Esophagus squamous epithelium (tissue), 5 donors: ENCODE data around the gene WNT9A. TPM values are rescaled to one million over a fixed set of nuclear protein-coding genes. Genes with fewer than 3 reads are reported as not detected.

Experiments
- DNase-seq: peaks from one replicate; lab custom pipeline; 2025; lab: John Stamatoyannopoulos, UW
- H3K27ac ChIP-seq, 4 donors: fragments of 200-600 bp; sonication (generic); one replicate each; pipeline ENCODE4 v1.5.1; 2016 to 2019; ENCODE audit warnings: mild to moderate bottlenecking in 1 of 4
- H3K27me3 ChIP-seq, 4 donors: fragments of 200-600 bp; sonication (generic); 1 replicate in 3 of 4; 2 replicates in 1 of 4; pipeline versions ENCODE4 v1.5.1 to v1.6.0; 2017 to 2021; ENCODE audit warnings: antibody characterized with exemption in 1 of 4
- H3K36me3 ChIP-seq, 3 donors: fragments of 200-600 bp; sonication (generic); one replicate each; pipeline ENCODE4 v1.5.1; 2016 to 2019
- H3K4me1 ChIP-seq, 3 donors: fragments of 200-600 bp; sonication (generic); one replicate each; pipeline ENCODE4 v1.5.1; 2017 to 2019
- H3K4me3 ChIP-seq, 4 donors: fragments of 200-600 bp; sonication (generic); 1 replicate in 3 of 4; 2 replicates in 1 of 4; pipeline ENCODE4 v1.5.1; 2016 to 2019; ENCODE audit warnings: mild to moderate bottlenecking in 2 of 4, moderate library complexity in 1 of 4
- H3K9me3 ChIP-seq, 3 donors: fragments of 200-600 bp; sonication (generic); one replicate each; pipeline ENCODE4 v1.5.1; 2016 to 2019
- POLR2A ChIP-seq, 4 donors: fragments of 450-650 bp; IDR thresholded peaks; one replicate each; pipeline ENCODE4 v1.6.1; 2017; ENCODE audit warnings: antibody characterized with exemption in 4 of 4, mild to moderate bottlenecking in 4 of 4, moderate library complexity in 3 of 4
- WGBS, 2 donors: methylation state at CpG; one replicate each; pipeline ENCODE4 v1.1.5; 2018; 5-methylcytosine and 5-hydroxymethylcytosine counted together
- intact Hi-C: fragments of 100-400 bp; cut with DNase I; formaldehyde crosslinking; loops from one replicate; pipeline ENCODE4 v1.15.0; 2022
- total RNA-seq, 4 donors: library from RNA; depleted of rRNA; stranded (reverse); fragments of >200 nt; gene quantifications; one replicate each; pipeline ENCODE4 v1.1.0, GENCODE V29; 2016
- TF ChIP-seq, protein P1 (sequence below), 6 experiments: fragments of 450-650 bp in 4 of 6; fragments of 200-600 bp in 2 of 6; sonication (generic) in 2 of 6; IDR thresholded peaks; one replicate each; pipeline ENCODE4 v1.5.1; 2016 to 2019; ENCODE audit warnings: antibody characterized with exemption in 6 of 6, mild to moderate bottlenecking in 4 of 6, moderate library complexity in 4 of 6
- donor health status: DM: yes; HTN: yes; CAD: no.

Gene WNT9A
- total RNA-seq, 4 donors from 2014 or later: 1.7 to 5.9 (median 2.8) TPM

DNA sequence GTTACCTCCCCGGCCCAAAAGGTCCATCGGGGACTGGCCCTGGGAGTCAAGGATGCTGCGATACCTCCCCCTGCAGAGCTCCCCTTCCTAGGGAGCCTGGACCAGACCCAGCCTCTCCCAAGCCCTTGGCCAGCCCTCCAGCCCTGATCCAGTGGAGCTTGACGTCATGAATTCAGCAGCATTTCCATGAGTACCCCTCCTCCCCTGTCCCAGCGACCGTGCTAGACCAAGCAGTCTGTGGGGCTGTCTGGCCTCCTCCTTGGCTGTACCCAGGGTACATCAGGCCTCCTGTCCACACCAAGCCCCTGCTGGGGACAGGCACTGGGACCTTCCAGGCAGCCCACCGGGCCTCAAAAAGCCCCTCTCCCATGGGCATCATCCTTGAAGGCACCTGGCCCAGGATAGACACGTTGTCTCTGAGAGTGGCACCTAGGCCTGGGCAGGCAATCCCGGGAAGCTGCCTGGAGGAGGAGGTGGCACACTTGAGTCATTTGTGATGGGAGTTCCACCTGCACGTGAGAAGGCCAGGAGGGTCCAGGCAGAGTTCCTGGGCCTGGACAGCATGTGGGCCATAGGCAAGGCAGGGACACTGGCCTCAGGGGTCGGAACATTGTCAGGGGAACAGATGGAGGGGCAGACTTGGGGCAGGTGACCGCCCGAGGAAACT, 46.4 kb downstream of the WNT9A start:
- Histone ChIP-seq H3K4me3 (no peak overlapping the region), H3K27ac (no peak overlapping the region), H3K9me3 (no peaks in the 10 kb centered on the region), H3K4me1 (peaks cover 0 to 5% (median 0%) of the 10 kb centered on the region in 3 donors), H3K36me3 (no peaks in the 10 kb centered on the region), H3K27me3 (no peaks in the 10 kb centered on the region)
- 92 to 93% methylated on average over 8 to 9 of the region's 13 CpGs for WGBS, 2 donors
- TF ChIP-seq POLR2A (IDR thresholded peaks at IDR 0.05): no peak
- TF ChIP-seq, protein P1, sequence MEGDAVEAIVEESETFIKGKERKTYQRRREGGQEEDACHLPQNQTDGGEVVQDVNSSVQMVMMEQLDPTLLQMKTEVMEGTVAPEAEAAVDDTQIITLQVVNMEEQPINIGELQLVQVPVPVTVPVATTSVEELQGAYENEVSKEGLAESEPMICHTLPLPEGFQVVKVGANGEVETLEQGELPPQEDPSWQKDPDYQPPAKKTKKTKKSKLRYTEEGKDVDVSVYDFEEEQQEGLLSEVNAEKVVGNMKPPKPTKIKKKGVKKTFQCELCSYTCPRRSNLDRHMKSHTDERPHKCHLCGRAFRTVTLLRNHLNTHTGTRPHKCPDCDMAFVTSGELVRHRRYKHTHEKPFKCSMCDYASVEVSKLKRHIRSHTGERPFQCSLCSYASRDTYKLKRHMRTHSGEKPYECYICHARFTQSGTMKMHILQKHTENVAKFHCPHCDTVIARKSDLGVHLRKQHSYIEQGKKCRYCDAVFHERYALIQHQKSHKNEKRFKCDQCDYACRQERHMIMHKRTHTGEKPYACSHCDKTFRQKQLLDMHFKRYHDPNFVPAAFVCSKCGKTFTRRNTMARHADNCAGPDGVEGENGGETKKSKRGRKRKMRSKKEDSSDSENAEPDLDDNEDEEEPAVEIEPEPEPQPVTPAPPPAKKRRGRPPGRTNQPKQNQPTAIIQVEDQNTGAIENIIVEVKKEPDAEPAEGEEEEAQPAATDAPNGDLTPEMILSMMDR (IDR thresholded peaks at IDR 0.05): no peak
- no peak for DNase-seq
- intact Hi-C loops: no loop called here

DNA sequence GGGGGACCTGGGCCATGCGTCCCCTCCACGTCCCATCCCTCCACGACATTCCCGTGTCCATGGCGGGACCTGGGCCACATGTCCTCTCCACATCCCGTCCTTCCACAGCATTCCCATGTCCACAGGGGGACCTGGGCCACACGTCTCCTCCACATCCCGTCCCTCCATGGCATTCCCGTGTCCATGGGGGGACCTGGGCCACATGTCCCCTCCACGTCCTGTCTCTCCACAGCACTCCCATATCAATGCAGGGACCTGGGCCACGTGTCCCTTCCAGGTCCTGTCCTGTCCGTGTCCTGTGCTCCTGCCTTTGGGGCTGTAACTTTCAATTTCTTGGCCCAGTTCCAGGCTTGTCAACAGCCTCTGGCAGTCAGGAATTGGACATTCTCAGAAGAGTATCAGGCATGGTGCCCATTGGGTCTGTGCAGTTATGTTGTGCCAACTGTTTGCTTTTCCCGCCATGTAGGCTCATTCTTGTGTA, 47.1 kb downstream of the WNT9A start:
- intact Hi-C loops: no loop called here
- no peak for DNase-seq
- 72 to 81% methylated on average over 12 of the region's 13 CpGs for WGBS, 2 donors
- H3K4me1 ChIP-seq: peaks cover 0 to 12% (median 0%) of the 10 kb centered on the region in 3 donors
- H3K27ac ChIP-seq: no peak overlapping the region
- no peak overlapping the region for H3K4me3 ChIP-seq
- no peaks in the 10 kb centered on the region for H3K36me3 ChIP-seq
- TF ChIP-seq, protein P1 (IDR thresholded peaks at IDR 0.05): no peak
- TF ChIP-seq POLR2A (IDR thresholded peaks at IDR 0.05): no peak
- H3K27me3 ChIP-seq: no peaks in the 10 kb centered on the region
- H3K9me3 ChIP-seq: no peaks in the 10 kb centered on the region

DNA sequence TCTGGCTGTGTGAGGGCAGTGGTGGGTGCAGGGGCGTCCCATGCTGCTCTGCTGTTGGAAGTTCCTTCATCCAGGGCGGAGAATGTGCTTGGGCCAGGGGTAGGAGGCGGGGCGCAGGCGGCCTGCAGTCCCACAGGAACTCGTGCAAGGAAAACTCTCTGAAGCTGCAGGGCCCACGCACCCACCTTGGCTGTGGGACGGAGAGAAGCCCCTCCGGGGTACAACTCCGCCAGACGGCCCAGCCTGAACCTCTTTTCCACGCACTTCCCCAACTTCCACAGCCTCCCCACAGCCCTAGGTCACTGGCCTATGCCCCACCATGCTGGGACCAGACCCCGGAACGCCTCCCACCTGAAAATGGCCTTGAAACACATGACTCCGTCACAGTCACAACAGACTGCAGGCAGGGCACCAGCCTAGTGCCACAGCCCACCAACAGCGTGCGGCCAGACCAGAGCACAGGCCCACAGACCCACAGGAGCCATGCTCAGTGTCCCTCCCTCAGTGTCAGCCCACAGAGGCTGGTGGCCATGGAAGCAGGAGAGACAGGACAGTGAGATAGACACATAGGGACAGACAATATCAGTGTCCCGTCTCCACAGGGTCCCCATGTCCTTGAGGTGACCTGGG, 47.8 kb downstream of the WNT9A start:
- no peak for DNase-seq
- H3K4me1 ChIP-seq: peaks cover 0 to 12% (median 0%) of the 10 kb centered on the region in 3 donors

DNA sequence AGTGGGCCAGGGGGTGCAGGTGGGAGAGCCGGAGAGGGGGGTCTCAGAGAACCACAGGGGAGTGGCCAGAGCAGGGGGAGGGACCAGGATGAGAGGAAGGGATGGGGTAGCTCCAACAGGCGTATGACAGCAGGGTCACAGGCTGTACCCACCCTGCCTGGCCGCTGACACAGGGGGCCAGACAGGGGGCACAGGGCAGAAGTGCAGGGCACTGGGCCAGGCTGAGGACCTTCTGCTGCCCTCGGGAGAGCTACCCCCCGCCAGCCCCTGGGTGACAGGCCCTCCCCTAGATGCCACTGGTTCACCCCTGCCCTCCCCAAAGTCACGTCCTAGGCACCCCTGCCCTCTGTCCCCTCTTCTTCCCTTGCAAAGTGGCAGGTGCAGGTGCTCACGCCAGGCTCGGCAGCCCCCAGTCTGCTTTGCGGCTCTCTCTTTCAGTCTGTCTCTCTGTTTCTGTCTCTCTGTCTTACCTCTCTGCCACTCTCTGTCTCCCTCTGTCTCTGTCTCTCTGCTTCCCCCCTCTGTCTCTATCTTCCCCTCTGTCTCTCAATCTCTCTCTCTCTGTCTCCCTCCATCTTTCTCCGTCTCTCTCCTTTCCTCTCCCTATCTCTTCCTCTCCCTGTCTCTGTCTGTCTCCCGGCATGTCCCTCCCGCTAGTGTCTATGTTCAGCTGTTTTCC, 48.5 kb downstream of the WNT9A start:
- TF ChIP-seq POLR2A (IDR thresholded peaks at IDR 0.05): no peak
- TF ChIP-seq, protein P1 (IDR thresholded peaks at IDR 0.05): no peak
- 64 to 75% methylated on average over 10 to 12 of the region's 12 CpGs for WGBS, 2 donors
- Histone ChIP-seq H3K9me3 (no peaks in the 10 kb centered on the region), H3K36me3 (no peaks in the 10 kb centered on the region), H3K4me1 (peaks cover 0 to 12% (median 0%) of the 10 kb centered on the region in 3 donors), H3K27ac (no peak overlapping the region), H3K4me3 (no peak overlapping the region), H3K27me3 (no peaks in the 10 kb centered on the region)
- intact Hi-C loops: no loop called here
- no peak for DNase-seq

More for the DNA sequence above, 47.8 kb downstream of the WNT9A start:
- Histone ChIP-seq H3K27me3 (no peaks in the 10 kb centered on the region), H3K9me3 (no peaks in the 10 kb centered on the region), H3K27ac (no peak overlapping the region), H3K4me3 (no peak overlapping the region), H3K36me3 (no peaks in the 10 kb centered on the region)
- intact Hi-C loops: no loop called here
- TF ChIP-seq POLR2A (IDR thresholded peaks at IDR 0.05): no peak
- TF ChIP-seq, protein P1 (IDR thresholded peaks at IDR 0.05): no peak
- WGBS, 2 donors: 83 to 100% methylated on average over 2 to 3 of the region's 18 CpGs
